Raji (cell line): ENCODE data around the gene ARAF.

Experiments used
- POLR2A ChIP-seq: IDR thresholded peaks from 2 replicates; pipeline ENCODE4 v1.6.1; 2011; ENCODE audit warnings: low read depth, low read length, control low read depth; ENCODE audit not compliant: insufficient read depth

ARAF gene

DNA sequence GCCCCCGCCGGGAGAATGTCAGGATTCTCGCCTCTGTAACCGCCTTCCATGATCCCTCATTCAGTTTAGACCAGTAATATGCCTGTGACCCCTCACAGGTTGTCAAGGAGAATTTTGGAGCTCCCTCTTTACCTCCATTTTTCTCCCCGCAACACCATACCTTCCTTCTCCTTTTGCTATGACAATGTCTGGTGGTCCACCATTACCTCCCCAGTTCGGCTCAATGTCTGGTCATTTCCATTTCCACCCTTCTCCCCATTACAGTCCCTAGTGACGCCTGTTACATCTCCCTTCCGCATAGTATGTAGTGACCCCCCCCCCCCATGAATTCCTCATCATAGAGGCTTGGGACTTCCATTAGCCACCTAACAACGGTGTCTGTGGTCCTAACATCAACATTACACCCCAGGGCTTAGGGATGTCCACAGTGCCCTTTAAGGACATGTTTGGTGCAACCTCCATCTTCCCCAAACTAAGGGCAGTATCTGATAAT, 700 bp downstream of the ARAF start:
- no peak for TF ChIP-seq POLR2A

DNA sequence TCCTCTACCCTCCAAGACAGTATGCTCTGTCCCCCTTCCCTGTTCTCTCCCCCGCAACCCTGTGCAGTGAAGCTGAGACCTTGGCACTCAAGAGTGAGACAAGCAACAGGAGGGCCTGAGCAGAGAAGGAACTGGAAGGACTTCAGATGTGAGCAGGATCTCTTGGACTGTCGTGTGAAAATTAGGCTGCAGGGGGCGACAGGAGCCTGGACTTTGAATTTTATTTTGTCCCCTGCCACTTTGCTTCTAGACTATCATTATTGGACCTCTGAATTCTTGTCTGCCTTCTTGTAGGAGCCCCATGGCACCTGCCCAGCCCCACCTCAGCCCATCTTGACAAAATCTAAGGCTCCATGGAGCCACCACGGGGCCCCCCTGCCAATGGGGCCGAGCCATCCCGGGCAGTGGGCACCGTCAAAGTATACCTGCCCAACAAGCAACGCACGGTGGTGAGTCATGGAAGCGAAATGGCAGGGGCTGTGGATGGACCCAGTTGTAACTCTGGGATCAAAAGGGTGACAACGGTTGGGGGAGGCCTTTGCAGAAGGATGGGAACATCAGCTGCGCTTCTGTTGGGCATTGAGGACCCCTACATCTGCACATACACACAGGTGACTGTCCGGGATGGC, 1.7 kb downstream of the ARAF start:
- no peak for TF ChIP-seq POLR2A

DNA sequence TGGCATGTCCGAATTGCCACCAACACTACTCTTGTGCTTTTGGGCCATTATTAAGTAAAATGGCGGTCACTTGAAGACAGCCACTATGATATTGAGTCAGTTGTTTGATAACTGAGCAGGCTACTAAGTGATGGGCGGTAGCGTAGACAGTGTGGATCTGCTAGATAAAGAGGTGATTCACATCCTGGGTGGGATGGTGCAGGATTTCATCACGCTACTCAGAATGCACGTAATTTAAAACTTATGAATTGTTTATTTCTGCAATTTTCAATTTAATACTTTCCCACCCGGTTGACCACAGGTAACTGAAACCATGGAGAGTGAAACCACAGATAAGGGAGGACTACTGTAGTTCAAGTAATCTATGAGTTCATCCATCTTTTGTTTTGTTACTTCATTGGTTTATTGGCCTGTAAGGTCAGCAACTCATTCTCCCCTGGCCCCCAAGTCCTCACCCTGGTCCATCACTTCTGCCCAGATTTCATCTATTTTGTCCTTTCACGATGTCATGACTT, 2.9 kb downstream of the ARAF start:
- TF ChIP-seq POLR2A = no peak

DNA sequence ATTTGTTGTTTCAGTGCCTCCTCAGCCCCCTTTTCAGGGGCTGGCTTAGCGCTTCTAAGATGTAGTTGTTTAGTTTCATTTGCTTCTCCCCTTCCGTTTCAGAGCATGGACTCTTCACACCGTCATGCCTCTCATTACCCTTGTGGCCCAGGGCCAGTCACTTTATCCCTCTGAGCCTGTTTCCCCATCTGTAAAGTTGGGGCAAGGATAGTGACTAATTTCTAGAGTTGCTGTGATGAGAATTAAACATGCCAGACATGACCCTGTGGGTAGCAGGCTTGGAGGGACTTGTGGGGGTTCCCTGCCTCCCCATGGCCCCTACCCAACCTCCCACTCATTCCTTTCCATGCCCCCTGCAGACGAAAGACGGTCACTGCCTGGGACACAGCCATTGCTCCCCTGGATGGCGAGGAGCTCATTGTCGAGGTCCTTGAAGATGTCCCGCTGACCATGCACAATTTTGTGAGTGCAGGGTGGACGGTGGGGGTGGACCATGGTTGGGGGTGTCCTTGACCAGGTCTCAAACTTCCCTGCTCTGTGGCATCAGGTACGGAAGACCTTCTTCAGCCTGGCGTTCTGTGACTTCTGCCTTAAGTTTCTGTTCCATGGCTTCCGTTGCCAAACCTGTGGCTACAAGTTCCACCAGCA, 3.6 kb downstream of the ARAF start:
- TF ChIP-seq POLR2A = no peak

DNA sequence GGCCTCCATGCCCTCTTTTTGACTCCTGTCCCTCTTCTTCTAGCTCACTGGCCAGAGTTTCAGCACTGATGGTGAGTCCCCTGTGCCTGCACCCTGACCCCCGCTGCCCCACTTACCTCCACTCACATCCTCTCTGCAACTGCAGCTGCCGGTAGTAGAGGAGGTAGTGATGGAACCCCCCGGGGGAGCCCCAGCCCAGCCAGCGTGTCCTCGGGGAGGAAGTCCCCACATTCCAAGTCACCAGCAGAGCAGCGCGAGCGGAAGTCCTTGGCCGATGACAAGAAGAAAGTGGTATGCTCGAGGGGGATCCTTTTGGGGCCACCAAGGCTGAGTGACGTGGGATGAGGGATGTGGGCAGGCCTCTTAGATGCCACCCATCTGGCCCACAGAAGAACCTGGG, 5.8 kb downstream of the ARAF start:
- no peak for TF ChIP-seq POLR2A

DNA sequence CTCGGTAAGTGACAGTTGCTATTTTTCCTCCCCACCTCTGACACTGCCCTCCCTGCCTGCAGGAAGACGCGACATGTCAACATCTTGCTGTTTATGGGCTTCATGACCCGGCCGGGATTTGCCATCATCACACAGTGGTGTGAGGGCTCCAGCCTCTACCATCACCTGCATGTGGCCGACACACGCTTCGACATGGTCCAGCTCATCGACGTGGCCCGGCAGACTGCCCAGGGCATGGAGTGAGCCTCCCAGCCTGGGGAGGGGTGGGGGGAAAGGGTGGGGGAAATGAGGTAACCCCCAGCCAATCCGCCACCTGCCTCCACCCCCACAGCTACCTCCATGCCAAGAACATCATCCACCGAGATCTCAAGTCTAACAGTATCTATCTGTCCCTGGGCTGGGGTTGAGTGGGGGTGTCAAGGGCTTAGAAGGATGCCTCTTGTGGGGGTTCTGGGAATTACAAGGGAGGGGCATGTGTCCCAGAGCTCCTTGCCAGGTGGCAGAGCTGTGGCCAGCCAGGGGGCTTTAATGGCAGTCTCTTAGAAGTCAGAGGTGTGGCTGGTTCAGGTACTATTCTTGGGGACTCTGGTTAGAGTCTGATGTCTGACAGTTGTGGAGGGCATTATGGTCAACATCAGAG, 7.8 kb downstream of the ARAF start:
- no peak for TF ChIP-seq POLR2A

DNA sequence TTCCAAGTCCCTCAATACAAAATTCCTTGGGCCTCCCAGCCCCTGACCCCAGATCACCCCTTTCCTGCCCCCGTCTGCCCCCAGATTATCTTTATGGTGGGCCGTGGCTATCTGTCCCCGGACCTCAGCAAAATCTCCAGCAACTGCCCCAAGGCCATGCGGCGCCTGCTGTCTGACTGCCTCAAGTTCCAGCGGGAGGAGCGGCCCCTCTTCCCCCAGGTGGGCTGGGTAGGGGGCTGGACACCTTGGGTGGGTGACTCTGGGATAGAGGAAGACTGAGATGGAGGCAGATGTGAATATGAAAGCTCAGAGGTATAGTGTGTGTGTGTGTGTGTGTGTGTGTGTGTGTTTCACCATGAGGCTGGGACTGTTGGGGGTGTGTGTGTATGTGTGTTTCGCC, 9.8 kb downstream of the ARAF start:
- no peak for TF ChIP-seq POLR2A

DNA sequence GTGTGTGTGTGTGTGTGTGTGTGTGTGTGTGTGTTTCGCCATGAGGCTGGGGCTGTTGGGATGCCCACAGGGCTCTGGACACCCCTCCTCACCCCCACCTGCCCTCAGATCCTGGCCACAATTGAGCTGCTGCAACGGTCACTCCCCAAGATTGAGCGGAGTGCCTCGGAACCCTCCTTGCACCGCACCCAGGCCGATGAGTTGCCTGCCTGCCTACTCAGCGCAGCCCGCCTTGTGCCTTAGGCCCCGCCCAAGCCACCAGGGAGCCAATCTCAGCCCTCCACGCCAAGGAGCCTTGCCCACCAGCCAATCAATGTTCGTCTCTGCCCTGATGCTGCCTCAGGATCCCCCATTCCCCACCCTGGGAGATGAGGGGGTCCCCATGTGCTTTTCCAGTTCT, 10.2 kb downstream of the ARAF start:
- no peak for TF ChIP-seq POLR2A

DNA sequence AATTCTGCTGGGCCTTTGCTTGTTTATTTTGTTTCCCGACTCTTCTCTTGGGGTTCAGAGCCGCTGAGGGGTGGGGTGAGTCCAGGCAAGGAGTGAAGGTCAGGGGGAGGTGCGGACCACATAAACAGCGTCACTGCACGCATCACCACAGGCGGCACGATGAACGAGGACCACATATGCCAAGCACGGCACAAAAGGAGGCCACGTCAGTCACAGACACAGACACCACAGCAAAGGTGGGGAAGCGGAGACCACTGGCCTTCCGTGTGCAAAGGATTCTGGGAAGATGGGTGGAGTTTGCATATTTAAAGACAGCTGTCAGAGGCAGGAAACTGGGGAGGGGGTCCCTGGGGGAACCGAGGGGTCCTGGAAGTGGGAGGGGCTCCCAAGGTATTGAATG, 10.9 kb downstream of the ARAF start:
- no peak for TF ChIP-seq POLR2A

DNA sequence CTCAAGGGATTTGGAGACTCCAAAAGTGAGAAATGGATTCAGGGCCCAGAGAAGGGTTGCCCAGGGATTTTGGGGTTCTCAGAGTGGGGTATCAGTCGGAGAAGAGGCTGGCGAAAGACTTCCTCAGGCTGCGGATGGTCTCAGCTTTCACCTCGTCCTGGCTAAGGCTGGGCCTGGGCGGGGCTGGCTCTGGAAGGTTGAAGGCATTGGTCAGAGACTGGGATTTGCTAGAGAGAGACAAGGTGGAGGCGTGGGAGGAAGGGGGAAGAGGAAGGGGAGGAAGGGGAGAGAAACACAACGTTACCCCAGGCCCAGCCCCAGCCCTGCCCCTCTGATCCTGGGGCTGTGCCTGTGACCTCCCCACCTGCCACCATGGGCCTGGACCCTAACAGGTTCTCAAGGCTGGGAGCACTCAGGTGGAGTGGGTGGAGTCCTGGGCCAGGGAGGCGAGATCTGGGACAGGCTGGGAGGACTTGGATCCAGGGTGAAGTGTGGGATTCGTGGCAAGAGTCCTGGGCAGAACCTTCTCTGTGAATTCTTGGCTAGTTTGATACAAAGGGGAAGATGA, 11.9 kb downstream of the ARAF start:
- TF ChIP-seq POLR2A = no peak

DNA sequence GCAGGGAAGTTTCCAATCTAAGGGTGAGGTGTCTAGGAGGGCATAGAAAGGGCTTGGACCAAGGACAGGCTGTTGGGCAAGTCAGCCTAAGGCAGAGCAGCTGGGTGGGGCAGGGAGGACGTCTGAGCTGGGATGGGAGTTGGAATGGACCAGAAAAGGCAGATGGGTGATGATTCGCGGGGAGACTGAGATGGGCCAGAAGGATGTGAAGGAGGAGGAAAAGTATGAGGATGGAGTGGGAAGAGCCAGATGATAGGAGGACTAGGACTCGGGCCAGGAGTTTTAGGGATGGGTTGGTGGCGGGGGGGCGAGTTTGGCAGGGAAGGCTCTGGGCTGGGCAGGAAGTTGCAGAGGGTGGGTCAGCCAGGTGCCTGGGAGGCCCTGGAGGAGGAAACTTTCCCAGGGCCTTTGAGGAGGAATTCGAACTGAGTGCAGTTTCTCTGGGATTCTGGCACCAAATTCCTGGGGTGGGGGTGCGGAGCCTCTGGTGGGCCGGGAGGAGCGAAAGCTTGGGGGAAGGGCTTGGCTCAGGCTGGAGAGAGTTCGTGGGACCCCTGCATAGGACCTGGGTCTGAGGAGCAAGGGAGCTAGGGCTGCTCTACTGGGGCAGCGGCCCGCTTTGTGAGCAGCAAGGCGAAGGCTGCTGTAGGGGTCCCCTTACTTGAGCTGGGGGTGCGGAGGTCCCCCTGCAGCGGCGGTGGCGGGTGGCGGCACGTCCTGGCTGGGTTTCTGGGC, 12.5 kb downstream of the ARAF start:
- TF ChIP-seq POLR2A = no peak

DNA sequence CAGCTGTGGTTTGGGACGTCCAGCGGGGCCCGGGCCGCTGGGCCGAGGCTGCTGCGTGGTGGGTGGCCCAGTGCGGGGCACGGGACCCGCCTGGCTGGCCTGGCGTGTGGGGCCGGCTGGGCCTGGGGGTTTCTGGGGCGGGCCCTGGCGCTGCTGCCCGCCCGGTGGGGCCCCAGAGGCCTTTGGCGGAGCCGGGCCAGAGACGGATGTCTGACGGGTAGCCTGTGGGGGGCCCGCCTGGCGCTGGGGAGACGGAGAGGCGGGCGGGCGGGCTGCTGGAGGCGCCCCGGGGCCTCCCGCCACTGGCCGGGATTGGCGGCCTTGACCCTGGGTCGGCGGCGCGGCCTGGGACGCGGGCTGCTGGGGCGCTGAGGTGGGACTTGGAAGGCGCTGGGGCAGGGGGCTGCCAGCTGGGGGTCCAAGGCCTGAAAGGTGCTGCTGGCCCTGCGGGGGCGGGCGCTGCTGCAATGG, 13.1 kb downstream of the ARAF start:
- TF ChIP-seq POLR2A = no peak

DNA sequence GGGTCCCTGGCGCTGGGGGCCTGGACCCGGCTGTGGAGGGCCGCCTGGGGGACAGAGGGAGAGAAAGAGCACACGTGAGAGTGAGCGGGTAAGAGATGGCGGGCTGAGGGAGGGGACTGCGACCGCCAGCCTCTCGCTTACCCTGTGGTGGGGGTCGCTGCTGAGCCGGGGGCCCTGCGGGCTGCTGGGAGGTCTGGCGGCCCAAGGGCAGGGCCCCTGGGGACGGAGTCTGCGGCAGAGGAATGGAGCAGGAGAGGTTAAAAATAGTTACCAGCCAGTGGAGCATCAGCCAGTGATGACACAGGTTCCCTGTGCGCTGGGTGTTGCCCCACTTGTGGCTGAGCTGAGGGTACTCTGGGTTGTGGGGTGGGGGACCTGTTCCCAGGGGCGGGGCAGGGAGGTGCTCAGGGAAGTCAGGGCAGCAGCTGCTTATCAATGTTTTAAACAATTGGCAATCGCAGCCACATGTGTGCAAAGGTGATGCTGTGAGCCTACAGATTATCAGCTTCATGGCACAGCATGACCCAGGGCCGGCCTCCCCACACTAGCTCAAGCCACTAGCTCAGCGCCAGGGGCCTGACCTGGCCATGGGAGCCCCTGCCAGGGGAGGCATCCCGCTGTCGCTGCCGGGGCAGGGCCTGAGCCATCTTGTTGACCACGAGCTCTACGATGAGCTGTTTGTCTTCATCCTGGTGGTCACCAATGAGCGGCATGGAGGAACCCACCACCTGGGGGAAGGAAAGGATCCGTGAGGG, 13.7 kb downstream of the ARAF start:
- TF ChIP-seq POLR2A = no peak
